AG04449 (cell line): Measurements from ENCODE around the gene TANC1.
A peak's percentile ranks its signal among the peaks of the same experiment; 100 is the strongest.

Source experiments
- CTCF ChIA-PET: fragments of 350-600 bp; formaldehyde crosslinking; extraction: SDS; loops from one replicate; lab custom pipeline; 2021; ENCODE audit warnings: antibody characterized with exemption; lab: Yijun Ruan, JAX
- POLR2A ChIA-PET: fragments of 400-600, 350-600 bp; formaldehyde crosslinking; extraction: SDS; loops from one replicate; lab custom pipeline; 2020; ENCODE audit warnings: antibody characterized with exemption, inconsistent platforms; lab: Yijun Ruan, JAX
- DNase-seq: peaks from one replicate; pipeline ENCODE4 v3.0.0-alpha.2; 2010; ENCODE audit warnings: low read depth, low spot score
- H3K4me3 ChIP-seq: 2 replicates; pipeline ENCODE4 v1.5.1; 2011; ENCODE audit warnings: low read depth, mild to moderate bottlenecking, control low read depth, low read length
- TF ChIP-seq, protein P1 (sequence below): IDR thresholded peaks from one replicate; pipeline ENCODE4 v1.5.1; 2011; ENCODE audit warnings: mild to moderate bottlenecking, moderate library complexity, low read length, control low read depth, inconsistent platforms; ENCODE audit not compliant: insufficient read depth; ENCODE audit errors: missing control alignments

The TANC1 gene

DNA sequence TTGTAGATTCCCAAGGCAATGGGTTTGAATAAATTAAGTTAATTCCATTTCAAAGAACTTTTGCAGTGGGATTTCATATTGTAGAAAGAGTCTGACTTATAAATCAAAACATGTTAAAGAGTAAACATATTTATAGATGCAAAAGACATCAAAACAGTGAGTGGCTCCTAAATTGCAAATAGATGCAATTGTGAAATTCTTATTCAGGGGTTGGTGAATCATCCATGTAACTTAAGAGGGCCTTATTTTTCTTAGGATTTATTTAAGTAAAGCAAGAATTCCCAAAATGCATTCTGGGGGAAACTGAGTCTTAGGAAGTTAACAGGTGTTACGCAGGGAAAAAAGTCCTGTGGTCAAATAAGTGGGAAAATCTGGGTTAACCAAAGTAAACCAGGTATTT is 11.3 kb downstream of the TANC1 start:
- H3K4me3 ChIP-seq, result no peak overlapping the region
- ChIA-PET CTCF (interaction anchor here (0.6 to 1.8 kb wide), 2 partner anchors 11 to 30 kb away, joined by 3 to 4 read pairs; no protein-coding TSS in a partner anchor), POLR2A (no interaction called here)
- DNase-seq, result no peak
- TF ChIP-seq, protein P1, sequence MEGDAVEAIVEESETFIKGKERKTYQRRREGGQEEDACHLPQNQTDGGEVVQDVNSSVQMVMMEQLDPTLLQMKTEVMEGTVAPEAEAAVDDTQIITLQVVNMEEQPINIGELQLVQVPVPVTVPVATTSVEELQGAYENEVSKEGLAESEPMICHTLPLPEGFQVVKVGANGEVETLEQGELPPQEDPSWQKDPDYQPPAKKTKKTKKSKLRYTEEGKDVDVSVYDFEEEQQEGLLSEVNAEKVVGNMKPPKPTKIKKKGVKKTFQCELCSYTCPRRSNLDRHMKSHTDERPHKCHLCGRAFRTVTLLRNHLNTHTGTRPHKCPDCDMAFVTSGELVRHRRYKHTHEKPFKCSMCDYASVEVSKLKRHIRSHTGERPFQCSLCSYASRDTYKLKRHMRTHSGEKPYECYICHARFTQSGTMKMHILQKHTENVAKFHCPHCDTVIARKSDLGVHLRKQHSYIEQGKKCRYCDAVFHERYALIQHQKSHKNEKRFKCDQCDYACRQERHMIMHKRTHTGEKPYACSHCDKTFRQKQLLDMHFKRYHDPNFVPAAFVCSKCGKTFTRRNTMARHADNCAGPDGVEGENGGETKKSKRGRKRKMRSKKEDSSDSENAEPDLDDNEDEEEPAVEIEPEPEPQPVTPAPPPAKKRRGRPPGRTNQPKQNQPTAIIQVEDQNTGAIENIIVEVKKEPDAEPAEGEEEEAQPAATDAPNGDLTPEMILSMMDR, result no peak

DNA sequence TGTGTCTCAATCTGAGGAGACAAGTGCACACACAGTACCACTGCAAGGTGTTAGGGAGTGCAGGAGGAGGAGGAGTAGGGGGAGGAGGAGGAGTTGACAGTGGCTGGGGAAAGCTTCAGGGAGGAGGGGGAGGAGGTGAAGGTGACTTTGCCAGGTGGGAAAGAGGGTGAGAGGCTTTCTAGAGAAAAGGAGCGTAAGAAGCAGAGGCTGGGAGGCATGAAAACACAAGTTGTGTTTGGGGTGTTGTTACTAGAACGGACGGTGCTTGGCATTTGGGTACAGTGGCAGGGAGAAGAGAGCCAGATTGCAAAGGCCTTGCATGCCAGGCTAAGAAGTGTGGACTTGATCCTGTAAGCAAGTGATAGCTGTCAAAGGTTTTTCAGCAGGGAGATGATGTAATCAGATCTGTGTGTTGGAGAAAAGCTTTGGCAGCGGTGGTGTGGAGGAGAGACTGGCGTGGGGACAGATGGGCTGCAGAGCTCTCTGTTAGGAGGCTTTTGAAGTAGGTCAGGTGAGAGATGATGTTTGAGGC is 16.2 kb downstream of the TANC1 start:
- TF ChIP-seq, protein P1, result no peak
- ChIA-PET CTCF (interaction anchor here (2.0 to 5.0 kb wide), 3 partner anchors 13 to 134 kb away, joined by 5 to 24 read pairs (median 14); partner anchors contain the start of gene TANC1), POLR2A (no interaction called here)
- DNase-seq, result no peak
- no peak overlapping the region for H3K4me3 ChIP-seq

DNA sequence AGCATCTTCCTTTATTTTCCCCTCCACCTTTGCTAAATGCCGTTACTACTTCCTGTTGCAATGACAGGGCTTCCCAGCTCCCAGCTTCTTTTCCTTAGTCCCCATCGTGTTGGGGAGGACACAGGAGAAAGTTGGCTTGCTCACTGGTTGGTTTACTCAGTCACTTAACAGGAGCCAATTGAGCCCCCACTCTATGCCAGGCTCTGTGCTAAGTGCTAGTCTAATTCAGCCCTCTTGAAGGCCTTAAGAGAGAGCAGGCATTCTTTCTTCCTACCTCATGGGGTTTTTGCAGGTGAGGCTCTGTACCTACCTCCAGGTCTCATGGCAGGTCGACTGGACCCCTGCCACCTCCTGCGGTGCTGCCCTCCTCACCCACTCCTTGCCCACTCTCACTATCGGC is 20.1 kb downstream of the TANC1 start:
- CTCF ChIA-PET, result interaction anchor here (1.4 to 5.0 kb wide), 2 partner anchors 9 to 131 kb away, joined by 4 to 24 read pairs; no protein-coding TSS in a partner anchor
- TF ChIP-seq, protein P1, result no peak
- DNase-seq, result no peak
- no peak overlapping the region for H3K4me3 ChIP-seq
- POLR2A ChIA-PET, result no interaction called here

DNA sequence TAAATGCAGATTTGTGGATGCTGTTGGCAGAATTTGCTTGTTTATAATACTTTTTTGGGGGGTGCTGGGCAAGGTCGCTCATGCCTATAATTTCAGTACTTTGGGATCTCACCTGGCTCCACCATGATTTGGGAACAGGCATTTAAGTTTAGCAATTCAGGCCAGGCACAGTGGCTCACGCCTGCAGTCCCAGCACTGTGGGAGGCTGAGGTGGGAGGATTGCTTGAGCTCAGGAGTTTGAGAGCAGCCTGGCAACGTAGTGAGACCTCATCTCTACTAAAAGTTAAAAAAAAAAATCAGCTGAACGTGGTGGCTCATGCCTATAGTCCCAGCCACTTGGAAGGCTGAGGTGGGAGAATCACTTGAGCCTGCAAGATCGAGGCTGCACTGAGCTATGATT is 20.7 kb downstream of the TANC1 start:
- CTCF ChIA-PET, result interaction anchor here (0.9 kb wide), 1 partner anchor 9 kb away, joined by 3 read pairs; no protein-coding TSS in a partner anchor
- TF ChIP-seq, protein P1, result no peak
- no peak overlapping the region for H3K4me3 ChIP-seq
- no peak for DNase-seq
- POLR2A ChIA-PET, result no interaction called here

DNA sequence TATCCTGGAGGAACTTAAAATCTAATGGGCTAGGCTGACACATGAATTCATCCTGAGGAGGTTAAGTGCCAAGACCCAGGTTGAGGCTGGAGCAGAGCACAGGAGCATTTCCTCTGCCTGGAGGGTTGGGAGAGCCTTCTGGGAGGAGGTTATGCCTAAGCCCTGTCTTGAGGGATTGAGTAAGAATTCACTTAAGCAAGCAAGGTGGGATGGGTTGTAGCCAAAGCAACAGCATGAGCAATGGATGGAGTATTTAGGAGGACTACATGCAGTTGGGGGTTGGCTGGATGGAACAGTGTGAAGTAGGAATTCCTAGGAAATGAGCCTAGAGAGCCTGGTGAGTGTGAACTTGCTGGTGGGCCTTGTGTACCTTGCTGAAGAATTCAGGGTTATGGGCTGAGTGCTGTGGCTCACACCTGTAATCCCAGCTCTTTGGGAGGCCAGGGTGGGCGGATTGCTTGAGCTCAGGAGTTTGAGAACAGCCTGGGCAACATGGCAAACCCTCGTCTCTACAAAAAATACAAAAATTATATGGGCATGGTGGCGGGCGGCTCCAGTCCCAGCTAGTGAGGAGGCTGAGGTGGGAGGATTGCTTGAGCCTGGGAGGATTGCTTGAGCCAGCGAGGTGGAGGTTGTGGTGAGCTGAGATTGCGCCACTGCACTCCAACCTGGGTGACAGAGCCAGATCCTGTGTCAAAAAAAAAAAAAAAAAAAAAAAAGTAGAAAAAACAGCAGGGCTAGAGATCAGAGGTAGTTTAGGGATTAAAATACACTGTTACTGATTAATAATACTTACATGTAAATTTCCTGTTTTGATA is 22.2 kb downstream of the TANC1 start:
- CTCF ChIA-PET, result no interaction called here
- no peak overlapping the region for H3K4me3 ChIP-seq
- POLR2A ChIA-PET, result no interaction called here
- TF ChIP-seq, protein P1, result no peak
- DNase-seq, result peak; percentile 83

DNA sequence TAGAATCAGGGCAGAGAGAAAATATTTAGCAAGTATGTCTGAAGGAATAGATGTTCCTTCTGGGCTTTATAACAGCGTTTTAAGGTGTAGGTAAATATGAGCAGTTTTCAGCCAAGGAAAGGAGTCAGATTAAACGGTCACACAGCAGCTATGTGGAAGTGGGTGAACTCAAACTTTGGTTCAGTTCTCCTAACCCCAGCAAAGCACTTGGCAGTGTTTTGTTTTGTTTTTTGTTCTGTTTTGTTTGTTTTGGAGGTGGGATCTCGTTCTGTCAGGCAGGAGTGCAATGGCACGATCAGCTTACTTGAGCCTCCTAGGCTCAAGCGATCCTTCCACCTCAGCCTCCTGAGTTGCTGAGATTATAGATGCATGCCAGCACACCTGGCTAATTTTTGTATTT is 24.6 kb downstream of the TANC1 start:
- TF ChIP-seq, protein P1, result no peak
- CTCF ChIA-PET, result interaction anchor here (1.0 kb wide), 1 partner anchor 217 kb away, joined by 3 read pairs; no protein-coding TSS in a partner anchor
- DNase-seq, result no peak
- no peak overlapping the region for H3K4me3 ChIP-seq
- POLR2A ChIA-PET, result no interaction called here
